H1 (cell line): ENCODE results near the gene MEN1. TPM values are rescaled to one million over a fixed set of nuclear protein-coding genes. Genes with fewer than 3 reads are reported as not detected.

Experiments used
- CTCF ChIA-PET: fragments of 300-600 bp; sonication (Branson Sonifier 250); formaldehyde crosslinking; loops from one replicate; lab custom pipeline; 2021; ENCODE audit not compliant: partially characterized antibody; lab: Charles Lee
- POLR2A ChIA-PET: fragments of 300-600 bp; sonication (Branson Sonifier 250); formaldehyde crosslinking; loops from one replicate; lab custom pipeline; 2021; ENCODE audit warnings: inconsistent platforms; ENCODE audit not compliant: partially characterized antibody; lab: Charles Lee
- DNase-seq, 2 experiments: peaks; one replicate each; pipeline versions ENCODE4 v3.0.0 to v3.0.0-alpha.2; 2010 to 2022; ENCODE audit warnings: low spot score in 2 of 2, low read depth in 1 of 2, mixed read lengths in 1 of 2
- FAIRE-seq: peaks from 2 replicates; lab custom pipeline; 2011; peaks lifted over from hg19 to GRCh38; lab: Jason Lieb, UNC
- H2AFZ ChIP-seq: 2 replicates; pipeline ENCODE4 v1.8.1; 2012; ENCODE audit warnings: low read length, inconsistent platforms
- H2AK5ac ChIP-seq: 2 replicates; pipeline ENCODE4 v1.6.1; 2013; ENCODE audit warnings: low read depth, low read length
- H2BK120ac ChIP-seq: replicated peaks from 2 replicates; pipeline ENCODE3; 2013; ENCODE audit warnings: low read depth, low read length, inconsistent platforms
- H2BK12ac ChIP-seq: 2 replicates; pipeline ENCODE4 v1.6.1; 2013; ENCODE audit warnings: low read depth, low read length
- H2BK15ac ChIP-seq: 2 replicates; pipeline ENCODE4 v1.6.1; 2013; ENCODE audit warnings: low read length
- H2BK20ac ChIP-seq: 2 replicates; pipeline ENCODE4 v1.6.1; 2013; ENCODE audit warnings: low read length
- H2BK5ac ChIP-seq: 2 replicates; pipeline ENCODE4 v1.6.1; 2013; ENCODE audit warnings: low read depth, low read length
- H3K14ac ChIP-seq: 2 replicates; pipeline ENCODE4 v1.6.1; 2013; ENCODE audit warnings: inconsistent platforms; ENCODE audit not compliant: insufficient read length
- H3K18ac ChIP-seq: 2 replicates; pipeline ENCODE4 v1.6.1; 2013; ENCODE audit warnings: low read length; ENCODE audit errors: extremely low read depth
- H3K23ac ChIP-seq: 2 replicates; pipeline ENCODE4 v1.6.1; 2013; ENCODE audit warnings: inconsistent platforms; ENCODE audit not compliant: insufficient read length
- H3K23me2 ChIP-seq: 2 replicates; pipeline ENCODE4 v1.6.1; 2013; ENCODE audit warnings: low read depth, low read length
- H3K27ac ChIP-seq: 2 replicates; pipeline ENCODE4 v1.6.1; 2011; ENCODE audit warnings: low read depth, low read length, inconsistent platforms
- H3K27me3 ChIP-seq, 4 experiments: replicated peaks in 1 of 4; 1 replicate in 1 of 4; 2 replicates in 3 of 4; pipeline versions ENCODE4 v1.6.1 to v1.8.1; 2011 to 2013; ENCODE audit warnings: low read length in 3 of 4, mild to moderate bottlenecking in 3 of 4, inconsistent platforms in 2 of 4, mixed read lengths in 2 of 4, moderate library complexity in 1 of 4; ENCODE audit not compliant: control insufficient read depth in 3 of 4, insufficient read depth in 3 of 4; ENCODE audit errors: extremely low read depth in 1 of 4
- H3K36me3 ChIP-seq, 4 experiments: 2 replicates each; pipeline versions ENCODE4 v1.6.1 to v1.8.1; 2011 to 2013; ENCODE audit warnings: mild to moderate bottlenecking in 4 of 4, low read length in 3 of 4, moderate library complexity in 2 of 4, control low read depth in 1 of 4, inconsistent platforms in 1 of 4; ENCODE audit not compliant: insufficient read depth in 4 of 4, control insufficient read depth in 2 of 4
- H3K4ac ChIP-seq: replicated peaks from 2 replicates; pipeline ENCODE3; 2013; ENCODE audit warnings: low read length, low read depth, mixed read lengths, inconsistent platforms; ENCODE audit not compliant: insufficient read length
- H3K4me1 ChIP-seq, 4 experiments: replicated peaks in 1 of 4; 1 replicate in 1 of 4; 2 replicates in 3 of 4; pipeline versions ENCODE4 v1.6.1 to v1.8.1; 2011 to 2013; ENCODE audit warnings: low read length in 3 of 4, inconsistent platforms in 2 of 4, mixed read lengths in 1 of 4; ENCODE audit not compliant: insufficient read depth in 4 of 4, control insufficient read depth in 3 of 4
- H3K4me2 ChIP-seq, 2 experiments: 2 replicates each; pipeline versions ENCODE4 v1.6.1 to v1.8.1; 2011 to 2013; ENCODE audit warnings: low read depth in 2 of 2, low read length in 2 of 2, control low read depth in 1 of 2, inconsistent platforms in 1 of 2, mild to moderate bottlenecking in 1 of 2; ENCODE audit not compliant: insufficient read depth in 1 of 2
- H3K4me3 ChIP-seq, 4 experiments: fragments of 200-600, 300-600 bp in 1 of 4; sonication (generic), shearing (Covaris generic), sonication (Bioruptor Twin) in 1 of 4; 2 replicates each; pipeline versions ENCODE4 v1.5.1 to v1.8.1; 2011 to 2016; ENCODE audit warnings: low read length in 4 of 4, low read depth in 3 of 4, control low read depth in 2 of 4, inconsistent platforms in 2 of 4, mild to moderate bottlenecking in 2 of 4, mixed read lengths in 1 of 4, moderate library complexity in 1 of 4; ENCODE audit not compliant: insufficient read depth in 2 of 4; ENCODE audit errors: extremely low read depth in 1 of 4
- H3K56ac ChIP-seq: replicated peaks from 2 replicates; pipeline ENCODE3; 2013; ENCODE audit warnings: low read depth, mild to moderate bottlenecking, mixed read lengths, low read length, inconsistent platforms; ENCODE audit not compliant: insufficient read length
- H3K79me1 ChIP-seq: 2 replicates; pipeline ENCODE4 v1.6.1; 2013; ENCODE audit warnings: low read depth, low read length, control low read depth
- H3K79me2 ChIP-seq, 2 experiments: 2 replicates each; pipeline versions ENCODE4 v1.6.1 to v1.8.1; 2012 to 2013; ENCODE audit warnings: low read length in 2 of 2, mild to moderate bottlenecking in 2 of 2, inconsistent platforms in 1 of 2; ENCODE audit not compliant: insufficient read depth in 2 of 2, control insufficient read depth in 1 of 2
- H3K9ac ChIP-seq, 4 experiments: replicated peaks in 1 of 4; 1 replicate in 1 of 4; 2 replicates in 3 of 4; pipeline versions ENCODE4 v1.6.1 to v1.8.1; 2011 to 2013; ENCODE audit warnings: low read depth in 3 of 4, low read length in 3 of 4, control low read depth in 2 of 4, mild to moderate bottlenecking in 2 of 4, moderate library complexity in 2 of 4, inconsistent platforms in 1 of 4; ENCODE audit errors: extremely low read depth in 1 of 4
- H3K9me3 ChIP-seq, 2 experiments: 2 replicates each; pipeline versions ENCODE4 v1.6.1 to v1.8.1; 2012 to 2013; ENCODE audit warnings: mild to moderate bottlenecking in 2 of 2, moderate library complexity in 2 of 2, control low read depth in 1 of 2, inconsistent platforms in 1 of 2, low read depth in 1 of 2, low read length in 1 of 2, mixed read lengths in 1 of 2; ENCODE audit not compliant: insufficient read depth in 2 of 2
- H4K20me1 ChIP-seq, 2 experiments: replicated peaks in 1 of 2; 2 replicates each; pipeline versions ENCODE3 to v1.8.1; 2011 to 2013; ENCODE audit warnings: inconsistent platforms in 2 of 2, low read length in 2 of 2, mild to moderate bottlenecking in 1 of 2; ENCODE audit not compliant: insufficient read depth in 2 of 2, control insufficient read depth in 1 of 2
- H4K5ac ChIP-seq: 2 replicates; pipeline ENCODE4 v1.6.1; 2013; ENCODE audit warnings: low read length, low read depth, mixed read lengths, inconsistent platforms; ENCODE audit not compliant: insufficient read length
- H4K8ac ChIP-seq: 2 replicates; pipeline ENCODE4 v1.8.0; 2013; ENCODE audit warnings: mild to moderate bottlenecking, moderate library complexity, low read length, inconsistent platforms; ENCODE audit not compliant: insufficient read depth; ENCODE audit errors: extremely low read depth
- H4K91ac ChIP-seq: replicated peaks from 2 replicates; pipeline ENCODE3; 2013; ENCODE audit warnings: low read length, mixed read lengths, inconsistent platforms; ENCODE audit not compliant: insufficient read length
- ASH2L ChIP-seq: fragments of 200-600, 300-600 bp; sonication (generic); IDR thresholded peaks from one replicate; pipeline ENCODE4 v1.7.1; 2017; ENCODE audit warnings: low read length
- CEBPB ChIP-seq: IDR thresholded peaks from 2 replicates; pipeline ENCODE4 v1.6.1; 2012; ENCODE audit warnings: low read depth, low read length
- CTBP2 ChIP-seq: IDR thresholded peaks from 2 replicates; pipeline ENCODE4 v1.7.0; 2011; ENCODE audit warnings: borderline replicate concordance, mild to moderate bottlenecking, moderate library complexity, mixed read lengths, low read length; ENCODE audit not compliant: insufficient read depth, insufficient read length
- FOSL1 ChIP-seq: IDR thresholded peaks from 2 replicates; pipeline ENCODE4 v1.6.1; 2011; ENCODE audit warnings: mild to moderate bottlenecking, low read depth, low read length, moderate library complexity; ENCODE audit not compliant: insufficient read depth
- POLR2A ChIP-seq, 2 experiments: IDR thresholded peaks; 1 replicate in 1 of 2; 2 replicates in 1 of 2; pipeline ENCODE4 v1.6.1; 2011; ENCODE audit warnings: low read depth in 2 of 2, low read length in 2 of 2, mild to moderate bottlenecking in 2 of 2; ENCODE audit errors: control extremely low read depth in 1 of 2
- RNF2 ChIP-seq: fragments of 200-900, 300-1000 bp; sonication (generic); IDR thresholded peaks from 2 replicates; pipeline ENCODE4 v1.7.1; 2016; ENCODE audit warnings: borderline replicate concordance, low read depth, mild to moderate bottlenecking, antibody characterized with exemption, low read length; ENCODE audit not compliant: poor library complexity, severe bottlenecking; ENCODE audit errors: missing control alignments
- TCF12 ChIP-seq: IDR thresholded peaks from 2 replicates; pipeline ENCODE4 v1.6.1; 2011; ENCODE audit warnings: low read depth, mild to moderate bottlenecking, low read length
- WGBS, 2 experiments: shearing (Covaris generic) in 1 of 2; methylation state at CpG; one replicate each; pipeline versions ENCODE4 v1.1.6 to v1.1.7; 2013 to 2015; ENCODE audit warnings: low lambda C conversion rate in 2 of 2, mixed read lengths in 2 of 2, inconsistent platforms in 1 of 2, low coverage in 1 of 2, missing lambda C conversion rate in 1 of 2; ENCODE audit not compliant: insufficient replicate concordance in 2 of 2, insufficient coverage in 1 of 2, insufficient read length in 1 of 2; ENCODE audit errors: extremely low coverage in 1 of 2, missing lambda C conversion rate in 1 of 2; 5-methylcytosine and 5-hydroxymethylcytosine counted together
- polyA plus RNA-seq, 7 experiments: library from polyadenylated mRNA; depleted of rRNA in 3 of 7; stranded (reverse) in 5 of 7; unstranded in 2 of 7; fragments of >200 nt in 5 of 7; fragments of 200-250 nt in 2 of 7; gene quantifications; 1 replicate in 5 of 7; 2 replicates in 1 of 7; 4 replicates in 1 of 7; pipeline versions ENCODE4 v1.2.1 to v1.2.3, GENCODE V29; 2011 to 2013; ENCODE audit warnings: missing spikeins in 2 of 7, mixed read lengths in 2 of 7
- total RNA-seq: library from RNA; stranded (reverse); fragmentation: NEBNext Ultra II Directional; extraction: Animal tissue kit (Norgen Biotek cat#: 25700); gene quantifications from 2 replicates; pipeline ENCODE4 v1.2.1, GENCODE V29; 2021
- TF ChIP-seq, protein P1 (sequence below), 3 experiments: IDR thresholded peaks; 1 replicate in 2 of 3; 2 replicates in 1 of 3; pipeline versions ENCODE4 v1.5.1 to v1.6.1; 2011; ENCODE audit warnings: low read length in 3 of 3, mild to moderate bottlenecking in 3 of 3, inconsistent platforms in 2 of 3, low read depth in 1 of 3, moderate library complexity in 1 of 3; ENCODE audit not compliant: insufficient read depth in 1 of 3; ENCODE audit errors: control extremely low read depth in 1 of 3
- TF ChIP-seq, protein P2 (sequence below): IDR thresholded peaks from 2 replicates; pipeline ENCODE4 v1.6.1; 2012; ENCODE audit warnings: low read length, inconsistent platforms

MEN1 gene
- total and polyA plus RNA-seq, 2 of the 8 experiments (the other 6 are each of a cell fraction or from before 2014, with no cell fraction given), result 47.2 to 56.3 TPM

DNA sequence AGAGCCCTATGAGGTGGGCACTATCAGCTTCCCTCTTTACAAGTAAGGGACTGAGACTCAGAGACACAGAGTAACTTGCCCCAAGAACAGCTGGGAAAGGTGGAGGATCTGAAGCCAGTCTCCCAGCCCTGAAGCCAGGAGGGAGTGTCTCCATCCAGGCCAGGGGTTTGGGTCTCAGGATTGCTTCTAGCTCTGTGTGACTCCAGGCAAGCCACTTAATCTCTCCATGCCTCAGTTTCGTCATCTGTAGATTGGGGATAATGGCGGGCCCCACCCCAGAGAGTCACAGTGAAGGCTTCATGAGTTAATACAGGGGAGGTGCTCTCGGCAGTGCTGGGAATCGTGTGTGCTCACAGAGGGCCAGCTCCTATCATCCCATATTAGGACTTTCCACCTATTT is 17.9 kb downstream of the MEN1 start:
- H2AK5ac ChIP-seq, result no peak overlapping the region
- no peak overlapping the region for H3K4me2 ChIP-seq
- H3K79me2 ChIP-seq, result no peaks in the 10 kb centered on the region
- ChIA-PET POLR2A (interaction anchor here (1.3 kb wide), 1 partner anchor 12 kb away, joined by 3 read pairs; no protein-coding TSS in a partner anchor), CTCF (interaction anchor here (0.7 to 2.3 kb wide), 6 partner anchors 11 to 101 kb away, joined by 3 to 7 read pairs (median 4); no protein-coding TSS in a partner anchor)
- no peak overlapping the region for H2BK120ac ChIP-seq
- no peak for FAIRE-seq
- no peak overlapping the region for H3K27ac ChIP-seq
- H3K4me3 ChIP-seq, result no peak overlapping the region
- H4K20me1 ChIP-seq, result peaks cover 2 to 3% of the 10 kb centered on the region in 2 experiments
- no peak overlapping the region for H4K91ac ChIP-seq
- H3K23ac ChIP-seq, result no peak overlapping the region
- DNase-seq, result no peak
- H4K5ac ChIP-seq, result no peak overlapping the region
- H3K27me3 ChIP-seq, result no peaks in the 10 kb centered on the region
- no peak overlapping the region for H3K14ac ChIP-seq
- H3K56ac ChIP-seq, result no peak overlapping the region
- no peak overlapping the region for H2BK5ac ChIP-seq
- no peak overlapping the region for H2BK20ac ChIP-seq
- no peaks in the 10 kb centered on the region for H3K79me1 ChIP-seq
- H4K8ac ChIP-seq, result no peak overlapping the region
- H3K23me2 ChIP-seq, result no peaks in the 10 kb centered on the region
- no peak overlapping the region for H3K4ac ChIP-seq
- H3K36me3 ChIP-seq, result no peaks in the 10 kb centered on the region
- no peak overlapping the region for H2BK12ac ChIP-seq
- H3K18ac ChIP-seq, result no peak overlapping the region
- WGBS, 2 experiments, result 92% methylated on average over 4 of the region's 4 CpGs; no CpG with 5 or more reads in 1 of the 2 experiments
- H2AFZ ChIP-seq, result no peak overlapping the region
- H3K9me3 ChIP-seq, result no peaks in the 10 kb centered on the region
- H2BK15ac ChIP-seq, result no peak overlapping the region
- no peaks in the 10 kb centered on the region for H3K4me1 ChIP-seq
- no peak overlapping the region; a peak in 2 of 7 replicates for H3K9ac ChIP-seq
- no peak for TF ChIP-seq TCF12
- no peak for TF ChIP-seq FOSL1
- TF ChIP-seq, protein P1, sequence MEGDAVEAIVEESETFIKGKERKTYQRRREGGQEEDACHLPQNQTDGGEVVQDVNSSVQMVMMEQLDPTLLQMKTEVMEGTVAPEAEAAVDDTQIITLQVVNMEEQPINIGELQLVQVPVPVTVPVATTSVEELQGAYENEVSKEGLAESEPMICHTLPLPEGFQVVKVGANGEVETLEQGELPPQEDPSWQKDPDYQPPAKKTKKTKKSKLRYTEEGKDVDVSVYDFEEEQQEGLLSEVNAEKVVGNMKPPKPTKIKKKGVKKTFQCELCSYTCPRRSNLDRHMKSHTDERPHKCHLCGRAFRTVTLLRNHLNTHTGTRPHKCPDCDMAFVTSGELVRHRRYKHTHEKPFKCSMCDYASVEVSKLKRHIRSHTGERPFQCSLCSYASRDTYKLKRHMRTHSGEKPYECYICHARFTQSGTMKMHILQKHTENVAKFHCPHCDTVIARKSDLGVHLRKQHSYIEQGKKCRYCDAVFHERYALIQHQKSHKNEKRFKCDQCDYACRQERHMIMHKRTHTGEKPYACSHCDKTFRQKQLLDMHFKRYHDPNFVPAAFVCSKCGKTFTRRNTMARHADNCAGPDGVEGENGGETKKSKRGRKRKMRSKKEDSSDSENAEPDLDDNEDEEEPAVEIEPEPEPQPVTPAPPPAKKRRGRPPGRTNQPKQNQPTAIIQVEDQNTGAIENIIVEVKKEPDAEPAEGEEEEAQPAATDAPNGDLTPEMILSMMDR (IDR thresholded peaks at IDR 0.05; ENCODE audit: control extremely low read depth in 1 of 3, insufficient read depth in 1 of 3, low read depth in 1 of 3, low read length in 3 of 3), result no peak
- TF ChIP-seq RNF2, result no peak
- no peak for TF ChIP-seq CEBPB
- no peak for TF ChIP-seq ASH2L
- no peak for TF ChIP-seq CTBP2
- TF ChIP-seq, protein P2, sequence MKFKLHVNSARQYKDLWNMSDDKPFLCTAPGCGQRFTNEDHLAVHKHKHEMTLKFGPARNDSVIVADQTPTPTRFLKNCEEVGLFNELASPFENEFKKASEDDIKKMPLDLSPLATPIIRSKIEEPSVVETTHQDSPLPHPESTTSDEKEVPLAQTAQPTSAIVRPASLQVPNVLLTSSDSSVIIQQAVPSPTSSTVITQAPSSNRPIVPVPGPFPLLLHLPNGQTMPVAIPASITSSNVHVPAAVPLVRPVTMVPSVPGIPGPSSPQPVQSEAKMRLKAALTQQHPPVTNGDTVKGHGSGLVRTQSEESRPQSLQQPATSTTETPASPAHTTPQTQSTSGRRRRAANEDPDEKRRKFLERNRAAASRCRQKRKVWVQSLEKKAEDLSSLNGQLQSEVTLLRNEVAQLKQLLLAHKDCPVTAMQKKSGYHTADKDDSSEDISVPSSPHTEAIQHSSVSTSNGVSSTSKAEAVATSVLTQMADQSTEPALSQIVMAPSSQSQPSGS, result no peak
- no peak for TF ChIP-seq POLR2A (IDR thresholded peaks at IDR 0.05; ENCODE audit: control extremely low read depth in 1 of 2, low read depth in 2 of 2, low read length in 2 of 2)
